GM12878 (cell line): ENCODE measurements around the gene C1orf174. TPM values are rescaled to one million over a fixed set of nuclear protein-coding genes. Genes with fewer than 3 reads are reported as not detected.

Source experiments
- ATAC-seq: fragments of 200-7000 bp; cut with Tn5 transposase; 3 replicates; pipeline ENCODE4 v1.9.1; 2020; ENCODE audit warnings: mild to moderate bottlenecking, moderate library complexity
- BruUV-seq: library from RNA; stranded (reverse); fragments of 400-500 nt; replicated peaks from 2 replicates; lab custom pipeline; 2021; lab: Mats Ljungman, UMichigan
- CTCF ChIA-PET: fragments of 300-600 bp; sonication (Branson Sonifier 250); formaldehyde crosslinking; extraction: SDS; loops from one replicate; lab custom pipeline; 2021; ENCODE audit warnings: inconsistent platforms; lab: Yijun Ruan, JAX
- POLR2A ChIA-PET: fragments of 350-600 bp; formaldehyde crosslinking; extraction: SDS; loops from one replicate; lab custom pipeline; 2021; ENCODE audit warnings: inconsistent platforms; lab: Charles Lee
- RAD21 ChIA-PET: fragments of 300-600 bp; sonication (Branson Sonifier 250); formaldehyde crosslinking; loops from one replicate; lab custom pipeline; 2023; ENCODE audit warnings: antibody characterized with exemption; ENCODE audit not compliant: unreplicated experiment; lab: Charles Lee
- SMC1A ChIA-PET: fragments of 300-600 bp; sonication (Branson Sonifier 250); formaldehyde crosslinking; loops from one replicate; lab custom pipeline; 2023; ENCODE audit not compliant: unreplicated experiment, uncharacterized antibody; lab: Charles Lee
- DNase-seq: peaks from one replicate; pipeline ENCODE4 v3.0.0-alpha.2; 2011; ENCODE audit warnings: low read depth, low spot score
- FAIRE-seq: peaks from 3 replicates; lab custom pipeline; 2011; peaks lifted over from hg19 to GRCh38; lab: Jason Lieb, UNC
- H2AFZ ChIP-seq: 2 replicates; pipeline ENCODE4 v1.6.0; 2011; ENCODE audit warnings: low read depth, low read length, control low read depth; ENCODE audit not compliant: control insufficient read depth
- H3K27ac ChIP-seq: 2 replicates; pipeline ENCODE4 v1.5.1; 2011; ENCODE audit warnings: control low read depth; ENCODE audit not compliant: control insufficient read depth, insufficient read depth
- H3K27me3 ChIP-seq, 2 experiments: replicated peaks in 1 of 2; 2 replicates each; pipeline versions ENCODE4 v1.6.0 to v1.6.1; 2011; ENCODE audit warnings: low read length in 1 of 2; ENCODE audit not compliant: control insufficient read depth in 2 of 2, insufficient read depth in 2 of 2
- H3K36me3 ChIP-seq, 2 experiments: 2 replicates each; pipeline ENCODE4 v1.5.1; 2011; ENCODE audit warnings: low read length in 1 of 2; ENCODE audit not compliant: control insufficient read depth in 2 of 2, insufficient read depth in 2 of 2
- H3K4me1 ChIP-seq: 2 replicates; pipeline ENCODE4 v1.6.1; 2011; ENCODE audit warnings: mild to moderate bottlenecking, low read length, moderate library complexity, mixed read lengths; ENCODE audit not compliant: control insufficient read depth, insufficient read depth
- H3K4me2 ChIP-seq: 2 replicates; pipeline ENCODE4 v1.6.0; 2011; ENCODE audit warnings: control low read depth; ENCODE audit not compliant: control insufficient read depth, insufficient read depth
- H3K4me3 ChIP-seq: fragments of 200-600 bp; sonication (generic); 2 replicates; pipeline ENCODE4 v1.5.1; 2016
- H3K79me2 ChIP-seq: 2 replicates; pipeline ENCODE4 v1.6.0; 2011; ENCODE audit warnings: low read length; ENCODE audit not compliant: control insufficient read depth, insufficient read depth
- H3K9ac ChIP-seq: 2 replicates; pipeline ENCODE4 v1.8.0; 2011; ENCODE audit warnings: low read length, control low read depth, mixed read lengths; ENCODE audit not compliant: control insufficient read depth, insufficient read depth
- H3K9me3 ChIP-seq: replicated peaks from 3 replicates; pipeline ENCODE4 v1.5.1; 2011; ENCODE audit warnings: mild to moderate bottlenecking, low read length; ENCODE audit not compliant: control insufficient read depth, insufficient read depth
- H4K20me1 ChIP-seq: 2 replicates; pipeline ENCODE4 v1.6.0; 2011; ENCODE audit not compliant: control insufficient read depth, insufficient read depth
- CHD1 ChIP-seq: IDR thresholded peaks from 2 replicates; pipeline ENCODE4 v1.6.1; 2012; ENCODE audit warnings: low read depth, low read length, improper control_type of control experiment
- CTCF ChIP-seq, 3 experiments: IDR thresholded peaks in 2 of 3; conservative IDR thresholded peaks in 1 of 3; 2 replicates each; pipeline ENCODE4 v1.5.1; 2011; ENCODE audit warnings: low read depth in 3 of 3, low read length in 3 of 3, mild to moderate bottlenecking in 3 of 3, control low read depth in 2 of 3, moderate library complexity in 2 of 3, inconsistent platforms in 1 of 3, mixed read lengths in 1 of 3; ENCODE audit not compliant: control insufficient read depth in 2 of 3, insufficient read depth in 1 of 3; ENCODE audit errors: extremely low read depth in 1 of 3
- ESRRA ChIP-seq: IDR thresholded peaks from 2 replicates; pipeline ENCODE4 v1.6.1; 2012; ENCODE audit warnings: mild to moderate bottlenecking, low read length, improper control_type of control experiment
- HCFC1 ChIP-seq: fragments of 150-350 bp; IDR thresholded peaks from 2 replicates; pipeline ENCODE4 v1.6.1; 2014; ENCODE audit warnings: low read length
- NFYA ChIP-seq: IDR thresholded peaks from 2 replicates; pipeline ENCODE4 v1.6.1; 2011; ENCODE audit warnings: low read depth, mild to moderate bottlenecking, low read length, improper control_type of control experiment, borderline replicate concordance
- TCF3 ChIP-seq: IDR thresholded peaks from 2 replicates; pipeline ENCODE4 v1.6.1; 2012; ENCODE audit warnings: low read depth, mild to moderate bottlenecking, low read length, borderline replicate concordance; ENCODE audit not compliant: insufficient read depth
- YBX1 ChIP-seq: fragments of 450-650 bp; IDR thresholded peaks from 2 replicates; pipeline ENCODE4 v1.6.1; 2016; ENCODE audit warnings: antibody characterized with exemption
- ZBTB11 ChIP-seq: fragments of 450-650 bp; formaldehyde crosslinking; IDR thresholded peaks from 2 replicates; pipeline ENCODE4 v1.5.0; 2022; ENCODE audit warnings: mild to moderate bottlenecking, missing genetic modification characterization
- ZNF217 ChIP-seq: fragments of 450-650 bp; IDR thresholded peaks from 2 replicates; pipeline ENCODE4 v1.6.1; 2017; ENCODE audit warnings: antibody characterized with exemption, mild to moderate bottlenecking
- WGBS: methylation state at CpG from one replicate; pipeline ENCODE4 v1.1.6; 2016; ENCODE audit warnings: low lambda C conversion rate; ENCODE audit not compliant: insufficient replicate concordance, insufficient coverage; ENCODE audit errors: missing lambda C conversion rate; 5-methylcytosine and 5-hydroxymethylcytosine counted together
- in situ Hi-C: fragments of 300-500 bp; cut with MboI; formaldehyde crosslinking; loops from 9 replicates; pipeline ENCODE4 v1.14.3; 2018; ENCODE audit warnings: mixed read lengths
- intact Hi-C: fragments of 100-400 bp; cut with micrococcal nuclease; formaldehyde crosslinking; loops from one replicate; pipeline ENCODE4 v1.14.2; 2022; ENCODE audit not compliant: unreplicated experiment
- polyA plus RNA-seq, 11 experiments: library from polyadenylated mRNA; depleted of rRNA in 4 of 11; unstranded in 6 of 11; stranded (reverse) in 5 of 11; fragments of >200 nt; fragmentation: Nextera tagmentation in 4 of 11; fragmentation: Illumina TruSeq in 1 of 11; extraction: Ambion mirVana in 4 of 11; extraction: Trizol in 1 of 11; gene quantifications; 1 replicate in 1 of 11; 2 replicates in 10 of 11; pipeline versions ENCODE4 v1.2.1 to v1.2.3, GENCODE V29; 2011 to 2016; ENCODE audit warnings: inconsistent platforms in 2 of 11, missing spikeins in 2 of 11, low read depth in 1 of 11
- total RNA-seq, 4 experiments: library from RNA; depleted of rRNA in 3 of 4; stranded (reverse); fragments of >200 nt in 3 of 4; fragmentation: Illumina TruSeq in 1 of 4; extraction: Trizol in 1 of 4; gene quantifications; 2 replicates each; pipeline versions ENCODE4 v1.2.1 to v1.2.3, GENCODE V29; 2013 to 2021

C1orf174 gene
- total and polyA plus RNA-seq, 10 of the 15 experiments (the other 5 are each of a cell fraction or from before 2014, with no cell fraction given): 17.5 to 35.4 (median 25.1) TPM

- TF ChIP-seq ZBTB11 (CRISPR knock-in tag): no peak
These were observed 46.1 kb upstream of the C1orf174 start (continued) for GRCh38 chr1:3945916-3946840.

GRCh38 chr1:3945222-3945621 lies 45.1 kb upstream of the C1orf174 start:
- FAIRE-seq: no peak
- WGBS: 45% methylated on average over 12 of the region's 12 CpGs

More at GRCh38 chr1:3945222-3945621, 45.1 kb upstream of the C1orf174 start:
- in situ Hi-C loops: no loop called here
- Histone ChIP-seq H3K4me1 (no peaks in the 10 kb centered on the region), H3K4me3 (no peak overlapping the region), H2AFZ (no peak overlapping the region), H4K20me1 (no peaks in the 10 kb centered on the region), H3K9me3 (no peaks in the 10 kb centered on the region; the same call in 2 of the 3 replicates), H3K27ac (no peak overlapping the region), H3K36me3 (no peaks in the 10 kb centered on the region), H3K27me3 (no peaks in the 10 kb centered on the region; a peak in 1 of 4 replicates), H3K9ac (no peak overlapping the region), H3K4me2 (no peak overlapping the region), H3K79me2 (no peaks in the 10 kb centered on the region)
- ChIA-PET CTCF (no interaction called here), RAD21 (no interaction called here), SMC1A (no interaction called here), POLR2A (no interaction called here)
- intact Hi-C loops: no loop called here
- TF ChIP-seq YBX1: no peak
- TF ChIP-seq CHD1: no peak
- TF ChIP-seq TCF3: no peak
- TF ChIP-seq ZNF217: no peak
- no peak for TF ChIP-seq NFYA
- TF ChIP-seq HCFC1: no peak
- TF ChIP-seq CTCF (IDR thresholded peaks at IDR 0.05 in 2 of 3, conservative IDR thresholded peaks at IDR 0.05 in 1 of 3; ENCODE audit: control insufficient read depth in 2 of 3, extremely low read depth in 1 of 3, insufficient read depth in 1 of 3, low read depth in 3 of 3, low read length in 3 of 3): no peak
- TF ChIP-seq ESRRA: no peak
- ATAC-seq (no peak), DNase-seq (no peak)
- no TSS peak for BruUV-seq
